GM19397 (cell line): ENCODE results near the gene TOX4.
"Not testable (repeated sequence)": the region's sequence is repeated elsewhere in the genome, so short reads cannot be mapped to it uniquely, and the experiment has no call there.

Source experiments
- ATAC-seq: cut with Tn5 transposase; IDR thresholded peaks from one replicate; pipeline ENCODE4 v1.9.1; 2021; ENCODE audit warnings: mild to moderate bottlenecking, moderate library complexity; ENCODE audit not compliant: unreplicated experiment

TOX4 gene

GRCh38 chr14:21533294-21533693, 56.3 kb downstream of the TOX4 start:
- ATAC-seq: no peak

DNA sequence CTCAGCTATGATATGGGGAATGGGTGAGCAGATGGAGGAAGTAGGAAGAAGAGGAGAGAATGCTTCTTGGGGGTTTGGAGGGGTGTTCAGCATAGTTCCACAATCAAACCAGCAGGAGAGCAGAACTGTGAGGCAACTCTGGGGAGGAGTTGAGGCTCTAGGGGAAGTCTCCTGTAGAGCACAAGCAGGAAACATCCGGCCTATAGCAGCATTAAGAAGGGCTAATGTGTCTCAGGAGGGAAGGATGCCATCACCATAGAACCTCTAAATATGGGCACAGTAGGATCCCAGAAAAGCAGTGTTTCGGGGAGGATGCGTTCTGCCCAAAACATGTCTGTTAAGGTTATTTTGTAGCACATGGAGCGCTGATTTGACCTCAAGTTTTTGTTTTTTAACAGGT, 57.6 kb downstream of the TOX4 start:
- no peak for ATAC-seq

- ATAC-seq: no peak
These were observed 58.8 kb downstream of the TOX4 start for GRCh38 chr14:21535545-21536417.

- no peak for ATAC-seq
These were observed 59.6 kb downstream of the TOX4 start for GRCh38 chr14:21536418-21537089.

DNA sequence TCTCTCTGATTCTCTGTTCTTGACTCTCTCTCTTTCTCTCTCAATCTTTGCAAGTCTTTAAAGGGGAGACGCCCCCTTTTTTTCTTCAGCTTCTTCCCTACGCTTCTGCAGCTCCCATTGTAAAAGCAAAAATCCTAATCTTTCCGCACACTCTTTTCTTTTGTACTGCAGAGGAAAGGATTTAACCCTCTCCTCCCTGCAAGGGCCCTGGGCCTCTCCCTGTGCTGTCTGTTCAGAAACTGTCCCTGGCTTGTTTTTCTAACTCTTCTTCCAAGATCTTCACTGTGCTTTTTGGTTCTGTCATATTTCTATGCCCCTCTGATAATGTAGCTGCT, 60.1 kb downstream of the TOX4 start:
- no peak for ATAC-seq

GRCh38 chr14:21539189-21539940, 62.4 kb downstream of the TOX4 start:
- ATAC-seq: no peak

DNA sequence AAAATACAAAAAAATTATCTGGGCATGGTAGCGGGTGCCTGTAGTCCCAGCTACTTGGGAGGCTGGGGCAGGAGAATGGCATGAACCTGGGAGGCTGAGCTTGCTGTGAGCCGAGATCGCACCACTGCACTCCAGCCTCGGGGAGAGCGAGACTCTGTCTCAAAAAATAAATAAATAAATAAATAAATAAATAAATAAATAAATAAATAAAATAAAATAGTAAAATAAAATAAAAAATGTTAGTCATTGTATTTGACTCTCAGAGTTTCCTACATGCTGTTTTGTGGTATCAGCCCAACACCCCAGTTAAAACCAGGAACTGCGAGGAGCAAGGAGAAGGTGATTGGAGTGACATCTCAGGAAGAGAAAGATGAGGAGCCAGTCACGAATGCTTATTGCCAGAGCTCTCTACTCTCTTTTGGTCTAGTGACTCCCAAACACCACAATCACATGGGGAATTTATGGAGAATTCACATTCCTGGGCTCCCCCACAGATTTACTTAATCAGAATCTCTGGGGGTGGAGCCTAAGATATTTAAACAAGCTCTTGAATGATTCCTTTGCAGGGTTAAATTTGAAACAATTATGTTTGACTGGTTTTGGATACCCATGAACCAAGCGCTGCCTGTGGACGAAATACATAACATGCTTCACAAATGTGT, 64.5 kb downstream of the TOX4 start:
- no peak for ATAC-seq

DNA sequence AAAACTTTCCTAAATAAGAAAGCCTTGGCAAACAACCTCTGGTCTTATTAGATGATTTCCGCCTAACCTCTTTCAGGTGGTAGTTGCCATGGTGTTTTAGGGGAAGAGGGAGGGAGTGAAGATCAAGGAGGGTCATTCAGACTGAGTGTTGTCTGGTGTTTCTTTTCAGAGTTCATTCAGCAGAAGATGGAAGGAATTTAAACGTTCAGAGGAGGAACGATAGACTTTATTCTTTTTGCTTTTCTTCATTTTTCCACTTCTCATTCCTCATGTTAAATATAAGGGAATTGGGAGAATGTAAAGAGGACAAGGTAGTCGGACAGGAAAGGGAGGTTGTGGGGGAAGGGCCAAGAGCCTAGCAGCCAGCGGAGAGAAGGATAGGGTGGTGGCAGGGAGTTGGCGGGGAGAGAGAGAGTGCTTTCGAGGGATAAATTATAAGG, 66.5 kb downstream of the TOX4 start:
- no peak for ATAC-seq

- ATAC-seq: no peak
These were observed 67.0 kb downstream of the TOX4 start for GRCh38 chr14:21543963-21544362.

GRCh38 chr14:21544588-21544987, 67.6 kb downstream of the TOX4 start:
- ATAC-seq: not testable (repeated sequence)
